Epidermal melanocyte (primary cell): ENCODE data around the gene CACYBP.

Experiments used
- DNase-seq: peaks from one replicate; pipeline ENCODE4 v3.0.0; 2011; ENCODE audit warnings: low spot score; ENCODE audit not compliant: insufficient read length

The CACYBP gene

GRCh38 chr1:174999936-175000696 is at the start of gene CACYBP:
Gene CACYBP, plus strand, starts transcription at chr1:174999947. Its CDS starts 234 bp downstream, at chr1:175000181.
- DNase-seq, result no peak

- DNase-seq, result no peak
Measured at GRCh38 chr1:174953285-174954072, 46.3 kb upstream of the CACYBP start.

GRCh38 chr1:174954073-174954460 is 45.7 kb upstream of the CACYBP start:
- no peak for DNase-seq

- DNase-seq, result no peak
Measured at GRCh38 chr1:174954671-174955669, 44.8 kb upstream of the CACYBP start.

- DNase-seq, result no peak
Measured at GRCh38 chr1:174956086-174956485, 43.7 kb upstream of the CACYBP start.

GRCh38 chr1:174956976-174957375 is 42.8 kb upstream of the CACYBP start:
- DNase-seq, result no peak

- DNase-seq, result no peak
Measured at GRCh38 chr1:174957829-174958228, 41.9 kb upstream of the CACYBP start.

GRCh38 chr1:174958396-174958795 is 41.4 kb upstream of the CACYBP start:
- DNase-seq, result no peak

- DNase-seq, result no peak
Measured at GRCh38 chr1:174960362-174960761, 39.4 kb upstream of the CACYBP start.

- no peak for DNase-seq
Measured at GRCh38 chr1:174963529-174964125, 36.1 kb upstream of the CACYBP start.

- no peak for DNase-seq
Measured at GRCh38 chr1:174964261-174964971, 35.3 kb upstream of the CACYBP start.

GRCh38 chr1:174964972-174965361 is 34.8 kb upstream of the CACYBP start:
- no peak for DNase-seq

GRCh38 chr1:174965362-174966007 is 34.3 kb upstream of the CACYBP start:
- DNase-seq, result no peak

- no peak for DNase-seq
Measured at GRCh38 chr1:174966008-174966572, 33.7 kb upstream of the CACYBP start.

GRCh38 chr1:174967845-174968705 is 31.7 kb upstream of the CACYBP start:
- no peak for DNase-seq

- no peak for DNase-seq
Measured at GRCh38 chr1:174968750-174969244, 30.9 kb upstream of the CACYBP start.

GRCh38 chr1:174969977-174970376 is 29.8 kb upstream of the CACYBP start:
- no peak for DNase-seq

- no peak for DNase-seq
Measured at GRCh38 chr1:174971466-174971865, 28.3 kb upstream of the CACYBP start.
